AG04449 (cell line): ENCODE data around the gene C19orf53.

Experiments used
- CTCF ChIA-PET: fragments of 350-600 bp; formaldehyde crosslinking; extraction: SDS; loops from one replicate; lab custom pipeline; 2021; ENCODE audit warnings: antibody characterized with exemption; lab: Yijun Ruan, JAX
- POLR2A ChIA-PET: fragments of 400-600, 350-600 bp; formaldehyde crosslinking; extraction: SDS; loops from one replicate; lab custom pipeline; 2020; ENCODE audit warnings: antibody characterized with exemption, inconsistent platforms; lab: Yijun Ruan, JAX
- DNase-seq: peaks from one replicate; pipeline ENCODE4 v3.0.0-alpha.2; 2010; ENCODE audit warnings: low read depth, low spot score
- H3K4me3 ChIP-seq: 2 replicates; pipeline ENCODE4 v1.5.1; 2011; ENCODE audit warnings: low read depth, mild to moderate bottlenecking, control low read depth, low read length
- TF ChIP-seq, protein P1 (sequence below): IDR thresholded peaks from one replicate; pipeline ENCODE4 v1.5.1; 2011; ENCODE audit warnings: mild to moderate bottlenecking, moderate library complexity, low read length, control low read depth, inconsistent platforms; ENCODE audit not compliant: insufficient read depth; ENCODE audit errors: missing control alignments

C19orf53 gene

DNA sequence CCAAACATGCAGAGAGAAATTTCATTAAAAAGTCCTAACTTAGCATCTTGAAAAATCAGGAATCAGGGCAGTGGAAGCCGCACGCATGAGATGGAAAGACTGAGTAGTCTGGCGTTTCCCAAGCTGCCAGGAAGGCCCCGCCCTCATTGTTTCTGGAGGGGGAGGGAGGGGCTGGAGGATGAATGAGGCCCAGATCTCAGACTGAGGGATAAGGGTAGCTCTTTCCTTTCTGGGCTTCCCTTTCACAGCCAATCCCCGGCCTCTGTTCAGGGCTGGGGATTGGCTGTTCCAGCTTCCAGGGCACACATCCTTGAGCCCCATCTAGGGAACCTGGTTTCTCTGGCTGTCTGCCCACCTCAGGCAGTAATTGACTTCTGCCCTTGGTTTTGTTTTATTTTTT lies 7.3 kb downstream of the C19orf53 start:
- TF ChIP-seq, protein P1, sequence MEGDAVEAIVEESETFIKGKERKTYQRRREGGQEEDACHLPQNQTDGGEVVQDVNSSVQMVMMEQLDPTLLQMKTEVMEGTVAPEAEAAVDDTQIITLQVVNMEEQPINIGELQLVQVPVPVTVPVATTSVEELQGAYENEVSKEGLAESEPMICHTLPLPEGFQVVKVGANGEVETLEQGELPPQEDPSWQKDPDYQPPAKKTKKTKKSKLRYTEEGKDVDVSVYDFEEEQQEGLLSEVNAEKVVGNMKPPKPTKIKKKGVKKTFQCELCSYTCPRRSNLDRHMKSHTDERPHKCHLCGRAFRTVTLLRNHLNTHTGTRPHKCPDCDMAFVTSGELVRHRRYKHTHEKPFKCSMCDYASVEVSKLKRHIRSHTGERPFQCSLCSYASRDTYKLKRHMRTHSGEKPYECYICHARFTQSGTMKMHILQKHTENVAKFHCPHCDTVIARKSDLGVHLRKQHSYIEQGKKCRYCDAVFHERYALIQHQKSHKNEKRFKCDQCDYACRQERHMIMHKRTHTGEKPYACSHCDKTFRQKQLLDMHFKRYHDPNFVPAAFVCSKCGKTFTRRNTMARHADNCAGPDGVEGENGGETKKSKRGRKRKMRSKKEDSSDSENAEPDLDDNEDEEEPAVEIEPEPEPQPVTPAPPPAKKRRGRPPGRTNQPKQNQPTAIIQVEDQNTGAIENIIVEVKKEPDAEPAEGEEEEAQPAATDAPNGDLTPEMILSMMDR = no peak
- DNase-seq = no peak
- H3K4me3 ChIP-seq = no peak overlapping the region
- CTCF ChIA-PET = interaction anchor here (0.6 to 1.6 kb wide), 3 partner anchors 13 to 303 kb away, joined by 3 read pairs; no protein-coding TSS in a partner anchor
- POLR2A ChIA-PET = interaction anchor here (1.6 kb wide), 1 partner anchor 16 kb away, joined by 5 read pairs; no protein-coding TSS in a partner anchor

DNA sequence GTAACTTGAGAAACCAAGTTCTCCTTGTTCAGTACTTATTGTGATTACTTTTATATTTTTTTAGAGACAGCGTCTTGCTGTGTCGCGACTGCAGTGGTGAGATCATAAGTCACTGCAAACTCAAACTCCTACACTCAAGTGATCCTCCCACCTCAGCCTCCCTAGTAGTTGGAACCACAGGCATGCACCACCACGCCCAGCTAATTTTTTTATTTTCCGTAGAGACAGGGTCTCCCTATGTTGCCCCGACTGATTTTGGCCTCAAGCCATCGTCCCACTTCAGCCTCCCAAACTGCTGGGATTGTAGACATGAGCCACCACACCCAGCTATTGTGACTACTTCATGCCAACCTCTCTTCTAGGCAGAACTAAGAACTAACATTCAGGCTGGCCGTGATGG lies 8.3 kb downstream of the C19orf53 start:
- no peak for DNase-seq
- POLR2A ChIA-PET = no interaction called here
- CTCF ChIA-PET = interaction anchor here (0.6 to 9.0 kb wide), 3 partner anchors 79 to 717 kb away, joined by 3 to 138 read pairs (median 5); no protein-coding TSS in a partner anchor
- no peak overlapping the region for H3K4me3 ChIP-seq
- TF ChIP-seq, protein P1 = no peak

DNA sequence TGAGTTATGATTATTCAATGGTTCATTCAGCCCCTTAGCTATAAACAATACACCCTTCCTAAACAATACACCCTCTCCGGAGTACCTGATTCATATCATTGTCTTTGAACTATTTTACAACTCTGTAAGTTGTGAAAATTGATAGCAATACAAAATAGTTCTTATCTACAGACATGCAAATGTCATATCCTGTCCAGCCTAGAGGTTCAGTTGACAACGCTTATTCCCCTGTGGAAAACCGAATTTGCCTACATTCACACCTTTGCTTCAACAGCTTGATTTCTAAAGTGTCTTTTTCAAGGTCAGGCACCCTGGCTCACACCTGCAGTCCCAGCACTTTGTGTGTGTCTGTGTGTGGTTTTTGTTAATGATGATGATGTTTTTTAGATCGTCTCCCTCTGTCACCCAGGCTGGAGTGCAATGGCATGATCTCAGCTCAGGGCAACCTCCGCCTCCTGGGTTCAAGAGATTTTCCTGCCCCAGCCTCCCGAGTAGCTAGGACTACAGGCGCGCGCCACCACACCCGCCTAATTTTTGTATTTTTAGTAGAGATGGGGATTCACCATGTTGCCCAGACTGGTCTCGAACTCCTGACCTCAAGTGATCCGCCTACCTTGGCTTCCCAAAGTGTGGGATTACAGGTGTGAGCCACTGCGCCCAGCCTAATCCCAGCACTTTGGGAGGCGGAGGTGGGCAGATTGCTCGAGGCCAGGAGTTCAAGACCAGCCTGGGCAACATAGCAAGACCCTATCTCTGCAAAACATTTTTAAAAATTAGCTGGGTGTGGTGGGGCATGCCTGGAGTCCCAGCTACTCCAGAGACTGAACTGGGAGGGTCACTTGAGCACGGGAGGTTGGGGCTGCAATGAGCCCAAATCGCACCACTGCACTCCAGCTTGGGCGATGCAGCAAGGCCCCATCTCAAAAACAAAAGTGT lies 9.6 kb downstream of the C19orf53 start:
- POLR2A ChIA-PET = interaction anchor here (1.0 to 1.3 kb wide), 2 partner anchors 9 to 39 kb away, joined by 3 read pairs; no protein-coding TSS in a partner anchor
- H3K4me3 ChIP-seq = no peak overlapping the region
- TF ChIP-seq, protein P1 = no peak
- DNase-seq = no peak
- CTCF ChIA-PET = interaction anchor here (0.6 to 9.0 kb wide), 21 partner anchors 10 to 296 kb away, joined by 3 to 138 read pairs (median 5); partner anchors contain the start of genes NANOS3 and ZSWIM4

DNA sequence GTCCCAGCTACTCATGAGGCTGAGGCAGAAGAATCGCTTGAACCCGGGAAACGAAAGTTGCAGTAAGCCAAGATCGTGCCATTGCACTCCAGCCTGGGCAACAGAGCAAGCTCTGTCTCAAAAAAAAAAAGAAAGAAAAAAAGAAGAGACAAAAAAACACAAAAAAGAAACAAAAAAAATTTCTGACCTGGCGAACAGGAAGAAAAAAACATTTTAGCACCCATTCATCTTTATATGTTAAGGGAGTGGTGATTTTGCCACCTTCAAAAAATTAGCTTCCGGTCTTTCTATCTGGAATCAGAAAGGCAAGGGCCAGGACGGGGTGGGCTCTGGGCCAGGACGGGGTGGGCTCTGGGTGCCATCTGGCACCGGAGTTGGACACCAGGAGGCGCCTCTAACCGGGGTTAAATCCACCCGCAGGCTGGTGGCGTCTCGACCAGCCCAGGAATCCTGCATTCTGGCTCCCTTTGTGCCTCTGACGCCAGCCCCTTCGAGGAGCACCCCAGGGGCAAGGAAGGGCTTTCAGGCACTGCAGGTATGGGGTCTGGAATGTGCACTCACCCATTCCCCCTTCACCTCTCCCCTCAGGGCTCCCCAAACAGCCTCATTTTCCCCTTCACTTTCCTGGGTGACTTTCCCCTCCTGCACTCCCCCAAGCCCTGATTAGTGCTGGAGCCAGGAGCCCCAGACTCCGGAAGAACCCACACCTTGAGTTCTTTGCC lies 10.6 kb downstream of the C19orf53 start:
- H3K4me3 ChIP-seq = no peak overlapping the region
- no peak for DNase-seq
- TF ChIP-seq, protein P1 = peak; percentile 78
- ChIA-PET POLR2A (no interaction called here), CTCF (interaction anchor here (0.6 to 9.0 kb wide), 25 partner anchors 11 to 295 kb away, joined by 3 to 138 read pairs (median 4); partner anchors contain the start of genes C19orf53, NANOS3 and ZSWIM4)

DNA sequence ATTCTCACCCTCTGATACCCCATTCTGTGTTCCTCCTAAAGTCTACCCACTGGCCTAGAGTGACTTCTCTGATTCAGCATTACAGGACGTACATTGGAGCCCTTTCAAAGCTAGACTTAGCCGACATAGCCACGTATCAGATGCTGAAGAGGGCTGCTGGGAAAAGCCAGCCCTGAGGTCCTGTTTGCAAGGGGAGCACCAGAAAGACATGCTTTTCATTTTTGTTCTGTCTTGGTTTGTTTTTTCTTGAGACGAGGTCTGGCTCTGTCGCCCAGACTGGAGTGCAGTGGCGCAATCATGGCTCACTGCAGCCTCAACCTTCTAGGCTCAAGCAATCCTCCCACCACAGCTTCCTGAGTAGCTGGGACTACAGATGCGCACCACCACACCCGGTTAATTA lies 14.7 kb downstream of the C19orf53 start:
- peak; percentile 84 for DNase-seq
- ChIA-PET POLR2A (interaction anchor here (1.3 to 2.2 kb wide), 3 partner anchors 15 to 73 kb away, joined by 3 to 15 read pairs (median 7); partner anchors contain the start of gene C19orf53), CTCF (interaction anchor here (1.1 to 9.0 kb wide), 3 partner anchors 36 to 91 kb away, joined by 3 to 138 read pairs (median 5); no protein-coding TSS in a partner anchor)
- H3K4me3 ChIP-seq = no peak overlapping the region
- TF ChIP-seq, protein P1 = no peak
